WTC11 (cell line): Measurements from ENCODE around the gene MCUB. TPM values are rescaled to one million over a fixed set of nuclear protein-coding genes. Genes with fewer than 3 reads are reported as not detected.

ENCODE experiments used
- EMX1 ChIP-seq: fragments of 250-450 bp; sonication (Bioruptor Pico); IDR thresholded peaks from 2 replicates; pipeline ENCODE4 v1.8.0; 2021; ENCODE audit warnings: mild to moderate bottlenecking
- ESRRA ChIP-seq: sonication (generic); formaldehyde crosslinking; IDR thresholded peaks from 2 replicates; pipeline ENCODE4 v1.8.1; 2022; ENCODE audit warnings: mild to moderate bottlenecking, missing genetic modification reagents, borderline replicate concordance
- ETV6 ChIP-seq: sonication (generic); formaldehyde crosslinking; IDR thresholded peaks from 2 replicates; pipeline ENCODE4 v1.8.1; 2022; ENCODE audit warnings: mild to moderate bottlenecking, missing genetic modification reagents
- FOXJ3 ChIP-seq: sonication (generic); formaldehyde crosslinking; IDR thresholded peaks from 2 replicates; pipeline ENCODE4 v1.9.0; 2021; ENCODE audit warnings: missing genetic modification reagents, mild to moderate bottlenecking, borderline replicate concordance
- GTF2I ChIP-seq: fragments of 250-450 bp; sonication (Bioruptor Pico); conservative IDR thresholded peaks from 2 replicates; pipeline ENCODE4 v1.4.0; 2021; ENCODE audit warnings: mild to moderate bottlenecking
- MYBL2 ChIP-seq: sonication (generic); formaldehyde crosslinking; IDR thresholded peaks from 2 replicates; pipeline ENCODE4 v1.8.1; 2023; ENCODE audit warnings: mild to moderate bottlenecking, moderate library complexity, missing genetic modification reagents
- NFE2L1 ChIP-seq: sonication (generic); formaldehyde crosslinking; IDR thresholded peaks from 2 replicates; pipeline ENCODE4 v1.8.1; 2023; ENCODE audit warnings: missing genetic modification reagents
- NR3C1 ChIP-seq: sonication (generic); formaldehyde crosslinking; conservative IDR thresholded peaks from 2 replicates; pipeline ENCODE4 v1.8.1; 2023; ENCODE audit warnings: low read depth, mild to moderate bottlenecking, missing genetic modification reagents
- SMAD4 ChIP-seq: sonication (generic); formaldehyde crosslinking; IDR thresholded peaks from 2 replicates; pipeline ENCODE4 v1.8.0; 2022; ENCODE audit warnings: mild to moderate bottlenecking, missing genetic modification reagents
- TEAD1 ChIP-seq: sonication (generic); formaldehyde crosslinking; IDR thresholded peaks from 2 replicates; pipeline ENCODE4 v1.8.0; 2022; ENCODE audit warnings: mild to moderate bottlenecking, missing genetic modification reagents
- TEAD4 ChIP-seq: sonication (generic); formaldehyde crosslinking; IDR thresholded peaks from 2 replicates; pipeline ENCODE4 v1.8.0; 2022; ENCODE audit warnings: mild to moderate bottlenecking, missing genetic modification reagents
- ZBTB21 ChIP-seq: sonication (generic); formaldehyde crosslinking; IDR thresholded peaks from 2 replicates; pipeline ENCODE4 v1.8.1; 2023; ENCODE audit warnings: mild to moderate bottlenecking, missing genetic modification reagents, borderline replicate concordance
- ZNF232 ChIP-seq: sonication (generic); formaldehyde crosslinking; IDR thresholded peaks from 2 replicates; pipeline ENCODE4 v1.8.0; 2022; ENCODE audit warnings: mild to moderate bottlenecking, missing genetic modification reagents
- ZNF263 ChIP-seq: sonication (generic); formaldehyde crosslinking; IDR thresholded peaks from 2 replicates; pipeline ENCODE4 v1.8.1; 2022; ENCODE audit warnings: low read depth, mild to moderate bottlenecking, moderate library complexity, missing genetic modification reagents
- ZNF317 ChIP-seq: sonication (generic); formaldehyde crosslinking; IDR thresholded peaks from 2 replicates; pipeline ENCODE4 v1.8.1; 2023; ENCODE audit warnings: low read depth, mild to moderate bottlenecking, moderate library complexity, missing genetic modification reagents, borderline replicate concordance
- total RNA-seq: library from RNA; stranded (reverse); gene quantifications from 3 replicates; pipeline ENCODE4 v1.2.3, GENCODE V29; 2021
- TF ChIP-seq, protein P1 (sequence below): sonication (generic); formaldehyde crosslinking; IDR thresholded peaks from 2 replicates; pipeline ENCODE4 v1.8.1; 2022; ENCODE audit warnings: mild to moderate bottlenecking, missing genetic modification reagents, moderate library complexity, borderline replicate concordance
- TF ChIP-seq, protein P2 (sequence below): sonication (generic); formaldehyde crosslinking; IDR thresholded peaks from 2 replicates; pipeline ENCODE4 v1.8.1; 2023; ENCODE audit warnings: mild to moderate bottlenecking, missing genetic modification reagents, moderate library complexity
- TF ChIP-seq, protein P3 (sequence below): sonication (generic); formaldehyde crosslinking; IDR thresholded peaks from 2 replicates; pipeline ENCODE4 v1.8.1; 2022; ENCODE audit warnings: missing genetic modification reagents, borderline replicate concordance
- TF ChIP-seq, protein P4 (sequence below): sonication (generic); formaldehyde crosslinking; IDR thresholded peaks from 2 replicates; pipeline ENCODE4 v1.8.1; 2023; ENCODE audit warnings: mild to moderate bottlenecking, moderate library complexity, missing genetic modification reagents
- TF ChIP-seq, protein P5 (sequence below): sonication (generic); formaldehyde crosslinking; IDR thresholded peaks from 2 replicates; pipeline ENCODE4 v1.8.0; 2023; ENCODE audit warnings: mild to moderate bottlenecking, missing genetic modification reagents
- TF ChIP-seq, protein P6 (sequence below): fragments of 200-600 bp; IDR thresholded peaks from 2 replicates; pipeline ENCODE4 v1.8.0; 2022; ENCODE audit warnings: antibody characterized with exemption
- TF ChIP-seq, protein P7 (sequence below): fragments of 250-450 bp; sonication (Bioruptor Pico); IDR thresholded peaks from 2 replicates; pipeline ENCODE4 v1.9.0; 2021; ENCODE audit warnings: mild to moderate bottlenecking
- TF ChIP-seq, protein P8 (sequence below): fragments of 250-450 bp; sonication (Bioruptor Pico); IDR thresholded peaks from 2 replicates; pipeline ENCODE4 v1.8.0; 2021; ENCODE audit warnings: mild to moderate bottlenecking
- TF ChIP-seq, protein P9 (sequence below): sonication (generic); formaldehyde crosslinking; IDR thresholded peaks from 2 replicates; pipeline ENCODE4 v1.8.1; 2023; ENCODE audit warnings: mild to moderate bottlenecking, missing genetic modification reagents

MCUB gene
- total RNA-seq, 1 experiment from 2014 or later: 26.8 TPM

DNA sequence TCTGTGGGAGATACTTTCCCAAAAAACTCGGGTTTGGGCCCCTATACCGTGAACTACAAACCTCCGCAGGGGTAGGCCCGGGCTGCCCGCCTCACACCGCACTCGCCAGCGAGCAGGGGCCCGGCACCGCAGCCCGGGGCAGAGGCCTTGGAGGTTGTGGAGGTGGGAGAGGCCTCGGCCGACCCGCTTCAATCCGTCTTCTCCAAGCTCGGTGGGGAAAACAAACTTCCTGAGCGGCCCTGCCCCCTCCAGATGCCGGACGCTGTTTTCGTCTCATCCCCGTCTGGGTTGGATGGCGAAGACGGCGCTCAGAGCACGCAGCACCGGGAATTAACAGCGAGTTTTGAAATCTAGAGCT, 442 bp upstream of the MCUB start (continued):
- TF ChIP-seq, protein P1, sequence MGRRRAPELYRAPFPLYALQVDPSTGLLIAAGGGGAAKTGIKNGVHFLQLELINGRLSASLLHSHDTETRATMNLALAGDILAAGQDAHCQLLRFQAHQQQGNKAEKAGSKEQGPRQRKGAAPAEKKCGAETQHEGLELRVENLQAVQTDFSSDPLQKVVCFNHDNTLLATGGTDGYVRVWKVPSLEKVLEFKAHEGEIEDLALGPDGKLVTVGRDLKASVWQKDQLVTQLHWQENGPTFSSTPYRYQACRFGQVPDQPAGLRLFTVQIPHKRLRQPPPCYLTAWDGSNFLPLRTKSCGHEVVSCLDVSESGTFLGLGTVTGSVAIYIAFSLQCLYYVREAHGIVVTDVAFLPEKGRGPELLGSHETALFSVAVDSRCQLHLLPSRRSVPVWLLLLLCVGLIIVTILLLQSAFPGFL (CRISPR knock-in tag): no peak
- TF ChIP-seq, protein P2, sequence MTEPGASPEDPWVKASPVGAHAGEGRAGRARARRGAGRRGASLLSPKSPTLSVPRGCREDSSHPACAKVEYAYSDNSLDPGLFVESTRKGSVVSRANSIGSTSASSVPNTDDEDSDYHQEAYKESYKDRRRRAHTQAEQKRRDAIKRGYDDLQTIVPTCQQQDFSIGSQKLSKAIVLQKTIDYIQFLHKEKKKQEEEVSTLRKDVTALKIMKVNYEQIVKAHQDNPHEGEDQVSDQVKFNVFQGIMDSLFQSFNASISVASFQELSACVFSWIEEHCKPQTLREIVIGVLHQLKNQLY (CRISPR knock-in tag): no peak
- TF ChIP-seq ETV6 (CRISPR knock-in tag): no peak
- no peak for TF ChIP-seq ZNF317 (CRISPR knock-in tag)
- TF ChIP-seq SMAD4 (CRISPR knock-in tag): no peak
- no peak for TF ChIP-seq ZNF263 (CRISPR knock-in tag)
- TF ChIP-seq TEAD1: no peak
- TF ChIP-seq, protein P3, sequence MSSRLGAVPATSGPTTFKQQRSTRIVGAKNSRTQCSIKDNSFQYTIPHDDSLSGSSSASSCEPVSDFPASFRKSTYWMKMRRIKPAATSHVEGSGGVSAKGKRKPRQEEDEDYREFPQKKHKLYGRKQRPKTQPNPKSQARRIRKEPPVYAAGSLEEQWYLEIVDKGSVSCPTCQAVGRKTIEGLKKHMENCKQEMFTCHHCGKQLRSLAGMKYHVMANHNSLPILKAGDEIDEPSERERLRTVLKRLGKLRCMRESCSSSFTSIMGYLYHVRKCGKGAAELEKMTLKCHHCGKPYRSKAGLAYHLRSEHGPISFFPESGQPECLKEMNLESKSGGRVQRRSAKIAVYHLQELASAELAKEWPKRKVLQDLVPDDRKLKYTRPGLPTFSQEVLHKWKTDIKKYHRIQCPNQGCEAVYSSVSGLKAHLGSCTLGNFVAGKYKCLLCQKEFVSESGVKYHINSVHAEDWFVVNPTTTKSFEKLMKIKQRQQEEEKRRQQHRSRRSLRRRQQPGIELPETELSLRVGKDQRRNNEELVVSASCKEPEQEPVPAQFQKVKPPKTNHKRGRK (CRISPR knock-in tag): no peak
- no peak for TF ChIP-seq ESRRA
- no peak for TF ChIP-seq NR3C1 (CRISPR knock-in tag)
- TF ChIP-seq, protein P4, sequence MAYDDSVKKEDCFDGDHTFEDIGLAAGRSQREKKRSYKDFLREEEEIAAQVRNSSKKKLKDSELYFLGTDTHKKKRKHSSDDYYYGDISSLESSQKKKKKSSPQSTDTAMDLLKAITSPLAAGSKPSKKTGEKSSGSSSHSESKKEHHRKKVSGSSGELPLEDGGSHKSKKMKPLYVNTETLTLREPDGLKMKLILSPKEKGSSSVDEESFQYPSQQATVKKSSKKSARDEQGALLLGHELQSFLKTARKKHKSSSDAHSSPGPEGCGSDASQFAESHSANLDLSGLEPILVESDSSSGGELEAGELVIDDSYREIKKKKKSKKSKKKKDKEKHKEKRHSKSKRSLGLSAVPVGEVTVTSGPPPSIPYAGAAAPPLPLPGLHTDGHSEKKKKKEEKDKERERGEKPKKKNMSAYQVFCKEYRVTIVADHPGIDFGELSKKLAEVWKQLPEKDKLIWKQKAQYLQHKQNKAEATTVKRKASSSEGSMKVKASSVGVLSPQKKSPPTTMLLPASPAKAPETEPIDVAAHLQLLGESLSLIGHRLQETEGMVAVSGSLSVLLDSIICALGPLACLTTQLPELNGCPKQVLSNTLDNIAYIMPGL (CRISPR knock-in tag): no peak
- TF ChIP-seq ZBTB21 (CRISPR knock-in tag): no peak
- no peak for TF ChIP-seq NFE2L1
- TF ChIP-seq, protein P5, sequence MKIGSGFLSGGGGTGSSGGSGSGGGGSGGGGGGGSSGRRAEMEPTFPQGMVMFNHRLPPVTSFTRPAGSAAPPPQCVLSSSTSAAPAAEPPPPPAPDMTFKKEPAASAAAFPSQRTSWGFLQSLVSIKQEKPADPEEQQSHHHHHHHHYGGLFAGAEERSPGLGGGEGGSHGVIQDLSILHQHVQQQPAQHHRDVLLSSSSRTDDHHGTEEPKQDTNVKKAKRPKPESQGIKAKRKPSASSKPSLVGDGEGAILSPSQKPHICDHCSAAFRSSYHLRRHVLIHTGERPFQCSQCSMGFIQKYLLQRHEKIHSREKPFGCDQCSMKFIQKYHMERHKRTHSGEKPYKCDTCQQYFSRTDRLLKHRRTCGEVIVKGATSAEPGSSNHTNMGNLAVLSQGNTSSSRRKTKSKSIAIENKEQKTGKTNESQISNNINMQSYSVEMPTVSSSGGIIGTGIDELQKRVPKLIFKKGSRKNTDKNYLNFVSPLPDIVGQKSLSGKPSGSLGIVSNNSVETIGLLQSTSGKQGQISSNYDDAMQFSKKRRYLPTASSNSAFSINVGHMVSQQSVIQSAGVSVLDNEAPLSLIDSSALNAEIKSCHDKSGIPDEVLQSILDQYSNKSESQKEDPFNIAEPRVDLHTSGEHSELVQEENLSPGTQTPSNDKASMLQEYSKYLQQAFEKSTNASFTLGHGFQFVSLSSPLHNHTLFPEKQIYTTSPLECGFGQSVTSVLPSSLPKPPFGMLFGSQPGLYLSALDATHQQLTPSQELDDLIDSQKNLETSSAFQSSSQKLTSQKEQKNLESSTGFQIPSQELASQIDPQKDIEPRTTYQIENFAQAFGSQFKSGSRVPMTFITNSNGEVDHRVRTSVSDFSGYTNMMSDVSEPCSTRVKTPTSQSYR (CRISPR knock-in tag): 0 out of 2 replicates have a peak, but pooled peaks have one; percentile 32
- TF ChIP-seq, protein P6, sequence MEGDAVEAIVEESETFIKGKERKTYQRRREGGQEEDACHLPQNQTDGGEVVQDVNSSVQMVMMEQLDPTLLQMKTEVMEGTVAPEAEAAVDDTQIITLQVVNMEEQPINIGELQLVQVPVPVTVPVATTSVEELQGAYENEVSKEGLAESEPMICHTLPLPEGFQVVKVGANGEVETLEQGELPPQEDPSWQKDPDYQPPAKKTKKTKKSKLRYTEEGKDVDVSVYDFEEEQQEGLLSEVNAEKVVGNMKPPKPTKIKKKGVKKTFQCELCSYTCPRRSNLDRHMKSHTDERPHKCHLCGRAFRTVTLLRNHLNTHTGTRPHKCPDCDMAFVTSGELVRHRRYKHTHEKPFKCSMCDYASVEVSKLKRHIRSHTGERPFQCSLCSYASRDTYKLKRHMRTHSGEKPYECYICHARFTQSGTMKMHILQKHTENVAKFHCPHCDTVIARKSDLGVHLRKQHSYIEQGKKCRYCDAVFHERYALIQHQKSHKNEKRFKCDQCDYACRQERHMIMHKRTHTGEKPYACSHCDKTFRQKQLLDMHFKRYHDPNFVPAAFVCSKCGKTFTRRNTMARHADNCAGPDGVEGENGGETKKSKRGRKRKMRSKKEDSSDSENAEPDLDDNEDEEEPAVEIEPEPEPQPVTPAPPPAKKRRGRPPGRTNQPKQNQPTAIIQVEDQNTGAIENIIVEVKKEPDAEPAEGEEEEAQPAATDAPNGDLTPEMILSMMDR: no peak
- TF ChIP-seq ZNF232 (CRISPR knock-in tag): 0 out of 2 replicates have a peak, but pooled peaks have one; percentile 3
- TF ChIP-seq MYBL2: no peak
- TF ChIP-seq, protein P7, sequence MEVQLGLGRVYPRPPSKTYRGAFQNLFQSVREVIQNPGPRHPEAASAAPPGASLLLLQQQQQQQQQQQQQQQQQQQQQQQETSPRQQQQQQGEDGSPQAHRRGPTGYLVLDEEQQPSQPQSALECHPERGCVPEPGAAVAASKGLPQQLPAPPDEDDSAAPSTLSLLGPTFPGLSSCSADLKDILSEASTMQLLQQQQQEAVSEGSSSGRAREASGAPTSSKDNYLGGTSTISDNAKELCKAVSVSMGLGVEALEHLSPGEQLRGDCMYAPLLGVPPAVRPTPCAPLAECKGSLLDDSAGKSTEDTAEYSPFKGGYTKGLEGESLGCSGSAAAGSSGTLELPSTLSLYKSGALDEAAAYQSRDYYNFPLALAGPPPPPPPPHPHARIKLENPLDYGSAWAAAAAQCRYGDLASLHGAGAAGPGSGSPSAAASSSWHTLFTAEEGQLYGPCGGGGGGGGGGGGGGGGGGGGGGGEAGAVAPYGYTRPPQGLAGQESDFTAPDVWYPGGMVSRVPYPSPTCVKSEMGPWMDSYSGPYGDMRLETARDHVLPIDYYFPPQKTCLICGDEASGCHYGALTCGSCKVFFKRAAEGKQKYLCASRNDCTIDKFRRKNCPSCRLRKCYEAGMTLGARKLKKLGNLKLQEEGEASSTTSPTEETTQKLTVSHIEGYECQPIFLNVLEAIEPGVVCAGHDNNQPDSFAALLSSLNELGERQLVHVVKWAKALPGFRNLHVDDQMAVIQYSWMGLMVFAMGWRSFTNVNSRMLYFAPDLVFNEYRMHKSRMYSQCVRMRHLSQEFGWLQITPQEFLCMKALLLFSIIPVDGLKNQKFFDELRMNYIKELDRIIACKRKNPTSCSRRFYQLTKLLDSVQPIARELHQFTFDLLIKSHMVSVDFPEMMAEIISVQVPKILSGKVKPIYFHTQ (CRISPR knock-in tag): no peak
- no peak for TF ChIP-seq TEAD4 (CRISPR knock-in tag)
- TF ChIP-seq GTF2I (CRISPR knock-in tag): no peak
- no peak for TF ChIP-seq FOXJ3
- TF ChIP-seq, protein P8, sequence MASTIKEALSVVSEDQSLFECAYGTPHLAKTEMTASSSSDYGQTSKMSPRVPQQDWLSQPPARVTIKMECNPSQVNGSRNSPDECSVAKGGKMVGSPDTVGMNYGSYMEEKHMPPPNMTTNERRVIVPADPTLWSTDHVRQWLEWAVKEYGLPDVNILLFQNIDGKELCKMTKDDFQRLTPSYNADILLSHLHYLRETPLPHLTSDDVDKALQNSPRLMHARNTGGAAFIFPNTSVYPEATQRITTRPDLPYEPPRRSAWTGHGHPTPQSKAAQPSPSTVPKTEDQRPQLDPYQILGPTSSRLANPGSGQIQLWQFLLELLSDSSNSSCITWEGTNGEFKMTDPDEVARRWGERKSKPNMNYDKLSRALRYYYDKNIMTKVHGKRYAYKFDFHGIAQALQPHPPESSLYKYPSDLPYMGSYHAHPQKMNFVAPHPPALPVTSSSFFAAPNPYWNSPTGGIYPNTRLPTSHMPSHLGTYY (CRISPR knock-in tag): no peak
- TF ChIP-seq, protein P9, sequence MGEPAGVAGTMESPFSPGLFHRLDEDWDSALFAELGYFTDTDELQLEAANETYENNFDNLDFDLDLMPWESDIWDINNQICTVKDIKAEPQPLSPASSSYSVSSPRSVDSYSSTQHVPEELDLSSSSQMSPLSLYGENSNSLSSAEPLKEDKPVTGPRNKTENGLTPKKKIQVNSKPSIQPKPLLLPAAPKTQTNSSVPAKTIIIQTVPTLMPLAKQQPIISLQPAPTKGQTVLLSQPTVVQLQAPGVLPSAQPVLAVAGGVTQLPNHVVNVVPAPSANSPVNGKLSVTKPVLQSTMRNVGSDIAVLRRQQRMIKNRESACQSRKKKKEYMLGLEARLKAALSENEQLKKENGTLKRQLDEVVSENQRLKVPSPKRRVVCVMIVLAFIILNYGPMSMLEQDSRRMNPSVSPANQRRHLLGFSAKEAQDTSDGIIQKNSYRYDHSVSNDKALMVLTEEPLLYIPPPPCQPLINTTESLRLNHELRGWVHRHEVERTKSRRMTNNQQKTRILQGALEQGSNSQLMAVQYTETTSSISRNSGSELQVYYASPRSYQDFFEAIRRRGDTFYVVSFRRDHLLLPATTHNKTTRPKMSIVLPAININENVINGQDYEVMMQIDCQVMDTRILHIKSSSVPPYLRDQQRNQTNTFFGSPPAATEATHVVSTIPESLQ (CRISPR knock-in tag): no peak
- TF ChIP-seq EMX1 (CRISPR knock-in tag): no peak
